GM13976 (cell line): Measurements from ENCODE around the gene SUPT16H.

ENCODE experiments used
- DNase-seq: peaks from one replicate; pipeline ENCODE4 v3.0.0; 2012; ENCODE audit warnings: low spot score
- in situ Hi-C: fragments of 300-500 bp; cut with MboI; formaldehyde crosslinking; loops from one replicate; pipeline ENCODE4 v1.12.0; 2022; ENCODE audit warnings: low sequenced_read_pairs, mixed read lengths, inconsistent platforms; ENCODE audit not compliant: unreplicated experiment
- TF ChIP-seq, protein P1 (sequence below): IDR thresholded peaks from 2 replicates; pipeline ENCODE4 v1.5.1; 2012; ENCODE audit warnings: borderline replicate concordance, mild to moderate bottlenecking; ENCODE audit not compliant: insufficient read depth; ENCODE audit errors: extremely low read depth, missing control alignments, control extremely low read depth

SUPT16H gene

GRCh38 chr14:21383848-21384493 is at the start of gene SUPT16H:
Gene SUPT16H (minus strand): TSS chr14:21384019. CDS start chr14:21383927, 92 bp downstream.
- in situ Hi-C loops, result no loop called here
- DNase-seq, result peak; percentile 90
- TF ChIP-seq, protein P1, sequence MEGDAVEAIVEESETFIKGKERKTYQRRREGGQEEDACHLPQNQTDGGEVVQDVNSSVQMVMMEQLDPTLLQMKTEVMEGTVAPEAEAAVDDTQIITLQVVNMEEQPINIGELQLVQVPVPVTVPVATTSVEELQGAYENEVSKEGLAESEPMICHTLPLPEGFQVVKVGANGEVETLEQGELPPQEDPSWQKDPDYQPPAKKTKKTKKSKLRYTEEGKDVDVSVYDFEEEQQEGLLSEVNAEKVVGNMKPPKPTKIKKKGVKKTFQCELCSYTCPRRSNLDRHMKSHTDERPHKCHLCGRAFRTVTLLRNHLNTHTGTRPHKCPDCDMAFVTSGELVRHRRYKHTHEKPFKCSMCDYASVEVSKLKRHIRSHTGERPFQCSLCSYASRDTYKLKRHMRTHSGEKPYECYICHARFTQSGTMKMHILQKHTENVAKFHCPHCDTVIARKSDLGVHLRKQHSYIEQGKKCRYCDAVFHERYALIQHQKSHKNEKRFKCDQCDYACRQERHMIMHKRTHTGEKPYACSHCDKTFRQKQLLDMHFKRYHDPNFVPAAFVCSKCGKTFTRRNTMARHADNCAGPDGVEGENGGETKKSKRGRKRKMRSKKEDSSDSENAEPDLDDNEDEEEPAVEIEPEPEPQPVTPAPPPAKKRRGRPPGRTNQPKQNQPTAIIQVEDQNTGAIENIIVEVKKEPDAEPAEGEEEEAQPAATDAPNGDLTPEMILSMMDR, result no peak

- no peak for DNase-seq
- TF ChIP-seq, protein P1, result no peak
- in situ Hi-C loops, result no loop called here
Observed at GRCh38 chr14:21431126-21431525, 47.3 kb upstream of the SUPT16H start.

DNA sequence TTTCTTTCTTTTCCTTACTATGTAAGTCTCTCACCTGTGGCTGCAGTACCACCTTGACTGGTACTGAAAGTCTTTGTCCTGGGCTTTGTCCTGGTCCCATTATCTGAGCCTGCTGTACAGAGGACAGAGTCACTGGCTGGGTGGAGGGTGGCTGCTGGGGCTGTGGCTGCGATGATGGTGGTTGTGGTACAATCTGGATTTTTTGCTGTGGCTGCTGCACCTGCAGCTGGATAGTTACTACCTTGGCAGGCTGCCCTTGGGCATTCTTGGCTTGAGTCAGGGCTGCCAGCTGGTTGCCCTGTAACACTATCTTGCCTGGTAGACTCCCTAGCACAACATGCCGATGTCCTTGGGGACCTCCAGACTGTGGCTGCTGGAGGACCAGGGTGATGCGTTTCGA is 45.1 kb upstream of the SUPT16H start:
- TF ChIP-seq, protein P1, result no peak
- in situ Hi-C loops, result no loop called here
- DNase-seq, result no peak

DNA sequence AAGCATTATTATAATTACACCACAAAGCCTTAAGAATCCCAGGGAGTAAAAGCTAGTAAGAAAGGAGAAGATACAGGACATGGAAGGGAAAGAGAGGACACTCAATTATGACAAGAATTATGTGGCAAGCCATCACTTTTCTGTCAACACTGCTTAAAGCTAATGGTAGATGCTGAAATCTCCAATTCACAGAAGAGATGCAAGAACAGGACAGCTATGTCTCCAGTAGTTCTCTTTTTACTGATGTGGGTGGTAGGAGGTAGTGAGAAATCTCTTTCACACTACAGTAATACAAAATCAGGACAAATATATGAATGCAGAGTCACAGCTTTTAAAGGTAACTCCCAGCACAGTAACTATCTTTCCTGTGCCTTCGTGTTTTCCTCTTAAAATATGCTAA is 42.9 kb upstream of the SUPT16H start:
- in situ Hi-C loops, result no loop called here
- TF ChIP-seq, protein P1, result no peak
- no peak for DNase-seq

GRCh38 chr14:21419528-21419927 is 35.7 kb upstream of the SUPT16H start:
- TF ChIP-seq, protein P1, result no peak

DNA sequence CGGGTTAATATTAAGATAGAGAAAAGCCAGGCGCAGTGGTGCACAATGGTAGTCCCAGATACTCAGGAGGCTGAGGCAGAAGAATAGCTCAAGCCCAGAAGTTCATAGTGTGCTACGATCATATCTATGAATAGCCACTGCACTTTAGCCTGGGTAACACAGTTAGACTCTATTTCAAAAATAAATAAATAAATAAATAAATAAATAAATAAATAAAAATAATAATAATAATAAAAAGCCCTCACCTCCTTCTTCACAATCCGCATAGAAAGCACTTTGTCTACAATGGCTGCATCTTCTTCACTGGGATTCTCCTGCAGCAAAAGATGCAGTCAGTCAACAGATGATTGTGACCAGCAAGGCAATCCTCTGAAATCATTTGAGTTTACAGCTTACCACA is 31.5 kb upstream of the SUPT16H start:
- no peak for DNase-seq
- TF ChIP-seq, protein P1, result no peak
- in situ Hi-C loops, result no loop called here

More at GRCh38 chr14:21419528-21419927, 35.7 kb upstream of the SUPT16H start:
- no peak for DNase-seq
- in situ Hi-C loops, result no loop called here

- TF ChIP-seq, protein P1, result no peak
- DNase-seq, result peak; percentile 64
- in situ Hi-C loops, result no loop called here
Observed at GRCh38 chr14:21414137-21414631, 30.4 kb upstream of the SUPT16H start.
